CD14-positive monocyte (primary cell): ENCODE results near the gene PRKAR1A. TPM values are rescaled to one million over a fixed set of nuclear protein-coding genes. Genes with fewer than 3 reads are reported as not detected.
A peak's percentile ranks its signal among the peaks of the same experiment; 100 is the strongest.

Source experiments
- DNase-seq, 3 donors: peaks; one replicate each; pipeline ENCODE4 v3.0.0-alpha.2; 2011 to 2022
- H2AFZ ChIP-seq: 2 replicates; pipeline ENCODE4 v1.6.0; 2012; ENCODE audit warnings: mild to moderate bottlenecking, low read depth, low read length, inconsistent platforms; ENCODE audit not compliant: insufficient read depth, poor library complexity, severe bottlenecking
- H3K27ac ChIP-seq, 2 donors: 1 replicate in 1 of 2; 2 replicates in 1 of 2; pipeline ENCODE4 v1.5.1; 2012 to 2013; ENCODE audit warnings: low read length in 2 of 2, control low read depth in 1 of 2, inconsistent platforms in 1 of 2, low read depth in 1 of 2, mild to moderate bottlenecking in 1 of 2
- H3K27me3 ChIP-seq, 2 donors: one replicate each; pipeline versions ENCODE4 v1.6.0 to v1.6.1; 2011 to 2013; ENCODE audit warnings: low read length in 2 of 2; ENCODE audit not compliant: control insufficient read depth in 2 of 2, insufficient read depth in 2 of 2
- H3K36me3 ChIP-seq, 2 donors: replicated peaks in 1 of 2; 1 replicate in 1 of 2; 2 replicates in 1 of 2; pipeline versions ENCODE4 v1.5.1 to v1.6.1; 2012 to 2013; ENCODE audit warnings: low read length in 2 of 2, control low read depth in 1 of 2, inconsistent platforms in 1 of 2, mild to moderate bottlenecking in 1 of 2; ENCODE audit not compliant: insufficient read depth in 2 of 2, control insufficient read depth in 1 of 2
- H3K4me1 ChIP-seq, 2 donors: 1 replicate in 1 of 2; 2 replicates in 1 of 2; pipeline versions ENCODE4 v1.5.1 to v1.6.1; 2012 to 2013; ENCODE audit warnings: low read length in 2 of 2, control low read depth in 1 of 2, inconsistent platforms in 1 of 2, mild to moderate bottlenecking in 1 of 2, moderate library complexity in 1 of 2; ENCODE audit not compliant: insufficient read depth in 2 of 2, control insufficient read depth in 1 of 2
- H3K4me2 ChIP-seq: replicated peaks from 2 replicates; pipeline ENCODE3; 2012; ENCODE audit warnings: low read length, moderate library complexity, mild to moderate bottlenecking; ENCODE audit not compliant: poor library complexity, severe bottlenecking; ENCODE audit errors: extremely low read depth
- H3K4me3 ChIP-seq, 3 experiments: fragments of 200-600 bp in 1 of 3; sonication (generic) in 1 of 3; replicated peaks in 1 of 3; 1 replicate in 2 of 3; 2 replicates in 1 of 3; pipeline ENCODE4 v1.5.1; 2011 to 2013; ENCODE audit warnings: low read length in 3 of 3, mild to moderate bottlenecking in 3 of 3, control low read depth in 2 of 3, low read depth in 2 of 3, inconsistent platforms in 1 of 3, moderate library complexity in 1 of 3
- H3K79me2 ChIP-seq: 2 replicates; pipeline ENCODE4 v1.6.0; 2012; ENCODE audit warnings: mild to moderate bottlenecking, control low read depth, inconsistent platforms, low read length, moderate library complexity; ENCODE audit not compliant: insufficient read depth
- H3K9ac ChIP-seq: 2 replicates; pipeline ENCODE4 v1.6.0; 2017; ENCODE audit warnings: low read length, mild to moderate bottlenecking; ENCODE audit not compliant: insufficient read depth, poor library complexity, severe bottlenecking
- H3K9me3 ChIP-seq, 2 donors: replicated peaks in 1 of 2; 1 replicate in 1 of 2; 2 replicates in 1 of 2; pipeline versions ENCODE4 v1.5.1 to v1.6.1; 2012 to 2013; ENCODE audit warnings: low read length in 2 of 2, control low read depth in 1 of 2; ENCODE audit not compliant: control insufficient read depth in 1 of 2, insufficient read depth in 1 of 2
- H4K20me1 ChIP-seq: 2 replicates; pipeline ENCODE4 v1.6.0; 2012; ENCODE audit warnings: mild to moderate bottlenecking, low read length, control low read depth, moderate library complexity; ENCODE audit not compliant: insufficient read depth
- H3K27ac Mint-ChIP-seq, 7 donors: one replicate each; pipeline ENCODE4 v1.8.0; 2020; ENCODE audit warnings: mild to moderate bottlenecking in 7 of 7, mixed read lengths in 7 of 7, moderate library complexity in 6 of 7, inconsistent platforms in 2 of 7
- H3K27me3 Mint-ChIP-seq, 3 donors: one replicate each; pipeline ENCODE4 v1.8.0; 2021 to 2022; ENCODE audit warnings: low read depth in 3 of 3, mild to moderate bottlenecking in 3 of 3, mixed read lengths in 3 of 3, moderate library complexity in 3 of 3, inconsistent platforms in 1 of 3
- H3K36me3 Mint-ChIP-seq, 2 donors: one replicate each; pipeline ENCODE4 v1.8.0; 2020; ENCODE audit warnings: mixed read lengths in 2 of 2, inconsistent platforms in 1 of 2, mild to moderate bottlenecking in 1 of 2
- H3K4me1 Mint-ChIP-seq: one replicate; pipeline ENCODE4 v1.8.0; 2020; ENCODE audit warnings: mild to moderate bottlenecking, mixed read lengths
- H3K4me3 Mint-ChIP-seq, 2 donors: one replicate each; pipeline ENCODE4 v1.8.0; 2020; ENCODE audit warnings: mild to moderate bottlenecking in 2 of 2, mixed read lengths in 2 of 2, moderate library complexity in 1 of 2
- H3K9me3 Mint-ChIP-seq, 7 donors: one replicate each; pipeline ENCODE4 v1.8.0; 2020 to 2022; ENCODE audit warnings: mixed read lengths in 7 of 7, mild to moderate bottlenecking in 6 of 7, moderate library complexity in 6 of 7, inconsistent platforms in 2 of 7
- WGBS: methylation state at CpG from one replicate; pipeline ENCODE4 v1.1.5; 2013; ENCODE audit warnings: missing lambda C conversion rate; ENCODE audit not compliant: insufficient coverage; 5-methylcytosine and 5-hydroxymethylcytosine counted together
- intact Hi-C, 2 donors: fragments of 100-400 bp; cut with micrococcal nuclease; formaldehyde crosslinking; loops; one replicate each; pipeline versions ENCODE4 v1.15.0 to v1.15.1; 2023
- polyA plus RNA-seq, 3 donors: library from polyadenylated mRNA; depleted of rRNA in 1 of 3; unstranded in 2 of 3; stranded (reverse) in 1 of 3; fragments of 300-500 nt in 2 of 3; fragments of >200 nt in 1 of 3; fragmentation: Illumina TruSeq in 2 of 3; gene quantifications; 1 replicate in 2 of 3; 2 replicates in 1 of 3; pipeline ENCODE4 v1.2.3, GENCODE V29; 2012 to 2021
- TF ChIP-seq, protein P1 (sequence below): fragments of 200-600 bp; IDR thresholded peaks from one replicate; pipeline ENCODE4 v1.8.0; 2022; ENCODE audit warnings: antibody characterized with exemption, mild to moderate bottlenecking

Gene PRKAR1A
- polyA plus RNA-seq, 3 donors = 91.9 to 436 (median 300) TPM

- no peaks in the 10 kb centered on the region for H4K20me1 ChIP-seq
- peaks cover 0 to 3% (median 0%) of the 10 kb centered on the region in 7 donors for H3K9me3 Mint-ChIP-seq
- H3K36me3 ChIP-seq = no peaks in the 10 kb centered on the region
- no peaks in the 10 kb centered on the region for H3K36me3 Mint-ChIP-seq
- H3K9ac ChIP-seq = no peak overlapping the region
- DNase-seq = no peak
- peaks cover 0 to 2% (median 0%) of the 10 kb centered on the region in 3 donors for H3K27me3 Mint-ChIP-seq
- peaks cover 81 to 83% of the 10 kb centered on the region in 2 donors for H3K4me1 ChIP-seq
- TF ChIP-seq, protein P1, sequence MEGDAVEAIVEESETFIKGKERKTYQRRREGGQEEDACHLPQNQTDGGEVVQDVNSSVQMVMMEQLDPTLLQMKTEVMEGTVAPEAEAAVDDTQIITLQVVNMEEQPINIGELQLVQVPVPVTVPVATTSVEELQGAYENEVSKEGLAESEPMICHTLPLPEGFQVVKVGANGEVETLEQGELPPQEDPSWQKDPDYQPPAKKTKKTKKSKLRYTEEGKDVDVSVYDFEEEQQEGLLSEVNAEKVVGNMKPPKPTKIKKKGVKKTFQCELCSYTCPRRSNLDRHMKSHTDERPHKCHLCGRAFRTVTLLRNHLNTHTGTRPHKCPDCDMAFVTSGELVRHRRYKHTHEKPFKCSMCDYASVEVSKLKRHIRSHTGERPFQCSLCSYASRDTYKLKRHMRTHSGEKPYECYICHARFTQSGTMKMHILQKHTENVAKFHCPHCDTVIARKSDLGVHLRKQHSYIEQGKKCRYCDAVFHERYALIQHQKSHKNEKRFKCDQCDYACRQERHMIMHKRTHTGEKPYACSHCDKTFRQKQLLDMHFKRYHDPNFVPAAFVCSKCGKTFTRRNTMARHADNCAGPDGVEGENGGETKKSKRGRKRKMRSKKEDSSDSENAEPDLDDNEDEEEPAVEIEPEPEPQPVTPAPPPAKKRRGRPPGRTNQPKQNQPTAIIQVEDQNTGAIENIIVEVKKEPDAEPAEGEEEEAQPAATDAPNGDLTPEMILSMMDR = no peak
- H3K4me2 ChIP-seq = no peak overlapping the region
- H3K79me2 ChIP-seq = no peaks in the 10 kb centered on the region
- no peak overlapping the region for H3K27ac ChIP-seq
- no peak overlapping the region for H3K4me3 ChIP-seq
- H2AFZ ChIP-seq = no peak overlapping the region
- H3K4me3 Mint-ChIP-seq = no peak overlapping the region
- 100% methylated on average over 4 of the region's 4 CpGs for WGBS
- H3K9me3 ChIP-seq = no peaks in the 10 kb centered on the region
- peak overlapping the region in 1 of 7 donors; percentile 3 for H3K27ac Mint-ChIP-seq
- H3K4me1 Mint-ChIP-seq = peaks cover 82% of the 10 kb centered on the region
- no peaks in the 10 kb centered on the region for H3K27me3 ChIP-seq
- intact Hi-C loops = no loop called here
Observed at GRCh38 chr17:68495081-68495480, 17.1 kb upstream of the PRKAR1A start.

GRCh38 chr17:68497885-68498319 lies 14.3 kb upstream of the PRKAR1A start:
- WGBS = 0% methylated on average over 2 of the region's 3 CpGs
- Histone ChIP-seq H3K36me3 (no peaks in the 10 kb centered on the region), H3K4me3 (peak overlapping the region in 2 of 3 experiments; percentile 25 to 69), H3K9ac (peak overlapping the region; percentile 32), H3K79me2 (no peaks in the 10 kb centered on the region), H2AFZ (no peak overlapping the region), H3K4me2 (peak overlapping the region; percentile 67), H4K20me1 (no peaks in the 10 kb centered on the region), H3K9me3 (no peaks in the 10 kb centered on the region), H3K27ac (peak overlapping the region; percentile 85 to 92), H3K4me1 (peaks cover 64 to 69% of the 10 kb centered on the region in 2 donors), H3K27me3 (no peaks in the 10 kb centered on the region)
- H3K27ac Mint-ChIP-seq = peak overlapping the region; percentile 93 to 98 (median 95)
- H3K36me3 Mint-ChIP-seq = no peaks in the 10 kb centered on the region
- TF ChIP-seq, protein P1 = no peak
- H3K27me3 Mint-ChIP-seq = peaks cover 0 to 2% (median 0%) of the 10 kb centered on the region in 3 donors
- peak; percentile 73 to 88 (median 87) for DNase-seq
- peaks cover 0 to 3% (median 0%) of the 10 kb centered on the region in 7 donors for H3K9me3 Mint-ChIP-seq
- intact Hi-C loops = no loop called here
- peak overlapping the region; percentile 58 to 78 for H3K4me3 Mint-ChIP-seq
- H3K4me1 Mint-ChIP-seq = peaks cover 65% of the 10 kb centered on the region
